Body of pancreas (tissue), 4 donors: Measurements from ENCODE around the gene CLEC9A.

ENCODE experiments used
- CTCF ChIP-seq, 7 experiments: fragments of 450-650 bp in 4 of 7; fragments of 200-600 bp in 3 of 7; sonication (generic) in 3 of 7; IDR thresholded peaks; one replicate each; pipeline ENCODE4 v1.5.1; 2016 to 2019; ENCODE audit warnings: antibody characterized with exemption in 7 of 7
- POLR2A ChIP-seq, 3 donors: fragments of 450-650 bp; IDR thresholded peaks; one replicate each; pipeline ENCODE4 v1.6.1; 2016; ENCODE audit warnings: antibody characterized with exemption in 3 of 3, mild to moderate bottlenecking in 2 of 3

- TF ChIP-seq CTCF (IDR thresholded peaks at IDR 0.05) (no peak), POLR2A (IDR thresholded peaks at IDR 0.05) (no peak)
These were observed 39.9 kb downstream of the CLEC9A start for GRCh38 chr12:10070380-10070779.
